GM18861 (cell line): ENCODE measurements around the gene IL6R.
"Not testable (repeated sequence)": the region's sequence is repeated elsewhere in the genome, so short reads cannot be mapped to it uniquely, and the experiment has no call there.

Experiments used
- ATAC-seq: cut with Tn5 transposase; IDR thresholded peaks from one replicate; pipeline ENCODE4 v1.9.1; 2021; ENCODE audit not compliant: unreplicated experiment

The IL6R gene

GRCh38 chr1:154406572-154406879 lies 1.4 kb downstream of the IL6R start:
- ATAC-seq = no peak

- no peak for ATAC-seq
These were observed 1.7 kb downstream of the IL6R start for GRCh38 chr1:154406886-154407197.

GRCh38 chr1:154407198-154408091 lies 2.3 kb downstream of the IL6R start:
- no peak for ATAC-seq

GRCh38 chr1:154408174-154408777 lies 3.1 kb downstream of the IL6R start:
- ATAC-seq = no peak

GRCh38 chr1:154410185-154410827 lies 5.2 kb downstream of the IL6R start:
- no peak for ATAC-seq

GRCh38 chr1:154411525-154411924 lies 6.4 kb downstream of the IL6R start:
- no peak for ATAC-seq

GRCh38 chr1:154413177-154413783 lies 8.1 kb downstream of the IL6R start:
- no peak for ATAC-seq

- no peak for ATAC-seq
These were observed 9.5 kb downstream of the IL6R start for GRCh38 chr1:154414606-154415005.

GRCh38 chr1:154416471-154417337 lies 11.6 kb downstream of the IL6R start:
- no peak for ATAC-seq

GRCh38 chr1:154417338-154417608 lies 12.1 kb downstream of the IL6R start:
- ATAC-seq = no peak

GRCh38 chr1:154418062-154418921 lies 13.1 kb downstream of the IL6R start:
- no peak for ATAC-seq

GRCh38 chr1:154418923-154419619 lies 13.9 kb downstream of the IL6R start:
- no peak for ATAC-seq

GRCh38 chr1:154419620-154420571 lies 14.8 kb downstream of the IL6R start:
- ATAC-seq = peak; percentile 61

GRCh38 chr1:154420961-154421924 lies 16.1 kb downstream of the IL6R start:
- ATAC-seq = no peak

- ATAC-seq = not testable (repeated sequence)
These were observed 16.9 kb downstream of the IL6R start for GRCh38 chr1:154422049-154422448.

GRCh38 chr1:154422521-154422920 lies 17.4 kb downstream of the IL6R start:
- ATAC-seq = no peak

- ATAC-seq = no peak
These were observed 18.3 kb downstream of the IL6R start for GRCh38 chr1:154423304-154423987.
